ENCODE measurements around the gene GAL3ST1. TPM values are rescaled to one million over a fixed set of nuclear protein-coding genes. Genes with fewer than 3 reads are reported as not detected.
"Not testable (repeated sequence)": the region's sequence is repeated elsewhere in the genome, so short reads cannot be mapped to it uniquely, and the experiment has no call there.

The GAL3ST1 gene
- total RNA-seq, 4 donors from 2014 or later = 1.1 to 2.4 TPM; not detected in 2

GRCh38 chr22:30572840-30573593 is 1.4 kb downstream of the GAL3ST1 start:
- H3K4me3 ChIP-seq = no peak overlapping the region
- peaks cover 19 to 30% (median 20%) of the 10 kb centered on the region in 3 donors for H3K36me3 ChIP-seq
- no peaks in the 10 kb centered on the region for H3K9me3 ChIP-seq
- 34 to 60% methylated on average over 5 to 6 of the region's 12 CpGs for WGBS, 2 donors
- no peak overlapping the region for H3K27ac ChIP-seq
- no peak for DNase-seq
- intact Hi-C loops (cut with DNase I) = no loop called here
- TF ChIP-seq POLR2A (IDR thresholded peaks at IDR 0.05) = no peak
- no peak for TF ChIP-seq CTCF (IDR thresholded peaks at IDR 0.05)
- H3K4me1 ChIP-seq = peaks cover 0 to 12% (median 8%) of the 10 kb centered on the region in 3 donors
- H3K27me3 ChIP-seq = peaks cover 0 to 4% (median 0%) of the 10 kb centered on the region in 4 donors

GRCh38 chr22:30572210-30572609 is 2.3 kb downstream of the GAL3ST1 start:
- Histone ChIP-seq H3K4me1 (peaks cover 0 to 12% (median 8%) of the 10 kb centered on the region in 3 donors), H3K27ac (no peak overlapping the region), H3K4me3 (no peak overlapping the region), H3K9me3 (no peaks in the 10 kb centered on the region), H3K36me3 (peaks cover 14 to 21% (median 14%) of the 10 kb centered on the region in 3 donors), H3K27me3 (peaks cover 0 to 4% (median 0%) of the 10 kb centered on the region in 4 donors)
- no peak for TF ChIP-seq POLR2A (IDR thresholded peaks at IDR 0.05)
- no peak for TF ChIP-seq CTCF (IDR thresholded peaks at IDR 0.05)
- DNase-seq = no peak
- 73 to 80% methylated on average over 5 of the region's 6 CpGs for WGBS, 2 donors
- intact Hi-C loops (cut with DNase I) = no loop called here

DNA sequence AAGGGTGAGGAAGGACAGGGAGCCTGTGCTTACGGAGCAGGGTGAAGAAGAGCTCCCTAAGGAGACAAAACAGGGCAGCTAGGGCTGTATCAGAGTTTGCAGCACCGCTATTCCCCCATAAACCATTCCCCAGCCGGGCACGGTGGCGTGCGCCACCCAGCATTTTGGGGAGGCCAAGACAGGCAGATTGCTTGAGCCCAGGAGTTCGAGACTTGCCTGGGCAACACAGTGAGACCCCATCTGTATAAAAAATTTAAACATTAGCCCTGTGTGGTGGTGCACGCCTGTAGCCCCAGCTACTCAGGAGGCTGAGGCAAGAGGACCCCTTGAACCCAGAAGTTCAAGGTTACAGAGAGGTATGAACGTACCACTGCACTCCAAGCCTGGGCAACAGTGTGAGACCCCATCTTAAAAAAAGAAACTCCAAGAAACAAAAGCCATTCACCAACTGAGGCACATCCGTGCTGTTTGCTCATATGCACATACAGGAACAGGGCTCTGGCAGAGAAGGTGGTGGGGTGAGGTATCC is 4.7 kb downstream of the GAL3ST1 start:
- Histone ChIP-seq H3K4me1 (peaks cover 0 to 7% (median 3%) of the 10 kb centered on the region in 3 donors), H3K9me3 (no peaks in the 10 kb centered on the region), H3K27me3 (peaks cover 0 to 7% (median 0%) of the 10 kb centered on the region in 4 donors), H3K36me3 (no peaks in the 10 kb centered on the region), H3K4me3 (no peak overlapping the region), H3K27ac (no peak overlapping the region)
- 83 to 84% methylated on average over 10 of the region's 10 CpGs for WGBS, 2 donors
- intact Hi-C loops (cut with DNase I) = no loop called here
- no peak for DNase-seq
- TF ChIP-seq POLR2A (IDR thresholded peaks at IDR 0.05) (no peak), CTCF (IDR thresholded peaks at IDR 0.05) (no peak)

- H3K9me3 ChIP-seq = no peaks in the 10 kb centered on the region
- intact Hi-C loops (cut with DNase I) = no loop called here
- H3K27me3 ChIP-seq = peaks cover 0 to 5% (median 0%) of the 10 kb centered on the region in 4 donors
- no peaks in the 10 kb centered on the region for H3K36me3 ChIP-seq
- WGBS, 2 donors = 60 to 62% methylated on average over 9 to 10 of the region's 10 CpGs
- no peak overlapping the region for H3K27ac ChIP-seq
- TF ChIP-seq CTCF (IDR thresholded peaks at IDR 0.05) (no peak), POLR2A (IDR thresholded peaks at IDR 0.05) (no peak)
- DNase-seq = no peak
- no peak overlapping the region for H3K4me3 ChIP-seq
- no peaks in the 10 kb centered on the region for H3K4me1 ChIP-seq
Observed at GRCh38 chr22:30568137-30568805, 6.2 kb downstream of the GAL3ST1 start.

GRCh38 chr22:30567277-30567676 is 7.2 kb downstream of the GAL3ST1 start:
- 80 to 86% methylated on average over 6 of the region's 6 CpGs for WGBS, 2 donors
- not testable (repeated sequence) for DNase-seq, H3K4me1 ChIP-seq

More at GRCh38 chr22:30567277-30567676, 7.2 kb downstream of the GAL3ST1 start:
- H3K27me3 ChIP-seq; H3K36me3 ChIP-seq; H3K4me3 ChIP-seq; H3K27ac ChIP-seq; H3K9me3 ChIP-seq; intact Hi-C loops (cut with DNase I): not testable (repeated sequence)

Data from esophagus squamous epithelium (tissue), 5 donors.